HG02885 (cell line): ENCODE measurements around the gene INPP5A.

Experiments
- ATAC-seq: cut with Tn5 transposase; IDR thresholded peaks from one replicate; pipeline ENCODE4 v1.9.1; 2021; ENCODE audit warnings: mild to moderate bottlenecking; ENCODE audit not compliant: unreplicated experiment, poor library complexity

INPP5A gene

DNA sequence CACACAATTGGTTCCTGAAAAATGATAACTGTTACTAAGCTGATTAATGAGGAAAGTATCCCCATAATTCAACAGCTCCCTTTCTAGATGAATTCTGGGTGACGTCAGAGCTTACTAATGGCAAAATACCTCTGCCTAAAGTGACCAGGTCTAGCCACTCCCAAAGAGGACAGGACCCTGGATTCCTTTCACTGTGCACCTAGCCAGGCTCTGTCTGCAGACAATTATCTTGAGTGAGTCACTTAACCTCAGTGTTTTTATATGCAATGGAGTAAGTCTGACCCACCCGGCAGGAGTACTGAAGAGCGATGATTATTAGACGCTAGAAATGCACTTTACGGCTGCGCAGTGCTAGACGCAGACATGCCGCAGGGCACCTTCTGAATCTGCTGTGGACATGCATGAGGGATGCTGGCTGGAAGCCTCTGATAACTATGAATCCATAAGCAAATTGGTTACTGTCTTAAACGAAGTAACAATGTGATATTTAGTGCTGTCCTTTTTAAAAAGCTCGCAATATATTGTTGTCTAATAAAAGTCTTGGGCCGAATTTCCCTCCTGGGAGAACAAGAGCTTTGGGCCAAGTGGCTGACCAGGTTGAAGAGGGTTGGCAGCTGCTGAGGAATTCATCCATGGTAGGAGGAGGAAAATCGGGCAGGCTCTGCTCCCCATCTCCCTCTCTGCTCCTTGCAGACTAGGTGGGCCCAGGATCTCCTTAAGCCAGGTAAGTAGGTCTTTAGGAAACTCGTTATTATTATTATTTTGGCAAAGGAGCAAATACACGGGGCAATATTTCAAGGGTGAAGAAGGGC, 4.6 kb upstream of the INPP5A start:
- no peak for ATAC-seq

DNA sequence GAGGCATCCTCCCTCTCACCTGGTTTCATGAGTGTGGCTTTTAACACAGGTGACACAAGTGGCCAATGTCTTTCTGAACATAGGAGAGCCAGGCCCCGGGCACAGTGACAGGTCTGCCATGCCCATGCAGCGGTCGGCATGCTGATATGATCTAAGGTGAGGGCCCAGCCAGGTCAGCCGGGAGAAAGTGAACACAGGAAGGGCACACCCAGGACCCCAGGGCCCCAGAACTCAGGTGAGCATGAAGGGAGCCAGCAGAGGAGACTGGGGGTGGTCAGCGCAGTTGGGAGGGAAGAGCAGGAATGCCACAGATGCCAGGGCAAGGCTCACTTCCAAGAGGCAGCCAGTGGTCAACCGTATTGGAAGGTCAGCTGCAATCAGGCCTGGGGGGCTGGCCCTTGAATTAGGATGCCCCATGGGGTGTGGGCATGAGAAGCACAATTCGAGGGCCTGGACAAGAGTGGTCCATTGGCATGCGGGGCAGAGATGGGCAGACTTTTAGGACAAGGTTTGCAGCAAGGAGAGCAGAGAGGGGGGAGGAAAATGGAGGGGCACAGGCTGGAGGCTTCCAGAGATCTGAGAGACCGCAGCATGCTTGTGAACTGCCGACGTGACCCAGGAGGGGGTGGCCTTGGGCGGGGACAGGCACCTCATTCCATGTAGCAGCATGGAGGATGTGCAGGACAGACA, 3.9 kb upstream of the INPP5A start:
- no peak for ATAC-seq

DNA sequence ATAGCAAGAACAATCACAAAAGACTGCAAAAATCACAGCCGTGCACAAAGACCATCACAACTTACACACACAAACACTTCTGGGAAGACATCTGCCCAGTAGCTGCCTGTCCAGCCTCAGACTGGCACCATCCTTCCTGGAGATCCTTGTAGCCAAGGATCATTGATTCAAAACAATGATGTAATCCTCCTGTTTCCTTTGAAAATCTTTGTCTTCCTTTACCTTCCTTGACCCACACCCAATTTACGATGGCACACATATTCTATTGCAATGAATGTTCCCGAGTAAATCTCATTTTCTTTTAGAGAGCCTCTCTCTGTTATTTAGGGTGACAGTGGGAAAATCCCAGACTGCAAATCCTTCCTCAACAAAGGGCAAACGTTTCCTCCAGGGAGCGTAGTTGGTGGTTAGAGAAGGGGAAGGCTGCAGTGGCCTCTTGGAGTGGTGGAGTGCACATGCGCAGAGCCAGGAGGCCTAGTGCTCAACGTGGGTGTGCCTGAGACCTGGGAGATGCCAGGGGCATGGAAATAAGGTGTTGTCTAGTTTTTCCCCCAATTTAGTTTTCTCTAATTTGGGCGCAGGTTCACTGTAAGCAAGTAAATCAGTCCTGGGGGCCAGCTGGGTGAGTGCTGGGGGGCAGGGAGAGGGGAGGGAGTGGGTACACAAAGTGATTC, 3.1 kb upstream of the INPP5A start:
- ATAC-seq: no peak

DNA sequence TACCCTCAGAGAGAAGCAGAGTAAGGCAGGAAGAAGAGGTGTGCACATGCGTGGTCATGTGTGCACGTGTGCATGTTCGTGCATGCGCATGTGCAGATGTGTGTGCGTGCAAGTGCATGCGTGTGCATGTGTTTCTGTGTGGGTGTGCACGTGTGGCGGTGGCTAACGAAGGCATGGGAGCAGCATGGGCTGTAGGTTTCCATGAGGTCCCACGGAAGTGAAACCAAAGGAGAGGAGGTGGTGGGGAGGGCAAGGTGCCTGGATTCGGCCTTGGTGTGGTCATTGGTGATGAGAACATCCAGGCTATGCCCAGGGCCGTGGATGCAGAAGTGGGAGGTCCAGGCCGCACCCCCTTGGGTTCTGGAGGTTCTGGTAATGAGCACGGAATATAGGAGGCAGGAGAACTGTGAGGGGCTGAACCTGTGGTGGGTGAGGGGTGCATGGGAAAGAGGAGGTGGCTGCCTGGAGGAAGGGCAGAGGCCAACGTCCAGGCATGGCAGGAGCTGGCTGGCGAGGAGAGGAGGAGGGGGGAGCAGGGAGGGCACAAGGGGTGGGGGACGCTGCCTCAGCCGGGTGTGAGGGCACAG, 2.4 kb upstream of the INPP5A start:
- no peak for ATAC-seq

DNA sequence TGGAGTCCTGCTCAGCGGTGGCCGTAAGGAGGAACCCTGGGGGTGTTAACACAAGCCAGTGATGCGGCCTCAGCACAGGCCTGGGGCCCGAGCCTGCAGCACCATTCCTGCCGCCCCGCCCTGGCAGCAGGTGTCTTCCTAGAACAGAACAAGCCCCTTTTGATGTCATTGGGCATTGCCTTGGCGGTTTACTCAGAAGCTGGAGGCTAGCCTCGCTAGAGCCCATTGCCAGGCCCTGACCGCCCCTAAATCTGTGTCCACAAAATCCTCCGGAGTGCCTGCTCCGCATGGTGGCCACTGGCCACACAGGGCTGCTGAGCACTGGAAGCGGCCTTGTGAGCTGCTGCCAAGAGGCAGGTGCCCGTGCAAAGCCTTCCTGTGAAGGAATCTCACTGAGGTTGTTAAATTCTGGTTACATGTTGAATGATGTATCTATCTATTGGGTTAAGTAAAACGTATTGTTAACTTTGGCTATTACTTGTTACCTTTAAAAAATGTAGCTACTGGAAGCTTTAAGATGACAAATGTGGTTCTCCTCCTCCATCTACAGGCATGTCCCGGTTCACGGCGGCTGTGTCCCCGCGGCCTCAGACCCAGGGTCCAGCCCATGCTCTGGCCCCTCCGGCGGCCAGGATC, 1.2 kb upstream of the INPP5A start:
- ATAC-seq: no peak

DNA sequence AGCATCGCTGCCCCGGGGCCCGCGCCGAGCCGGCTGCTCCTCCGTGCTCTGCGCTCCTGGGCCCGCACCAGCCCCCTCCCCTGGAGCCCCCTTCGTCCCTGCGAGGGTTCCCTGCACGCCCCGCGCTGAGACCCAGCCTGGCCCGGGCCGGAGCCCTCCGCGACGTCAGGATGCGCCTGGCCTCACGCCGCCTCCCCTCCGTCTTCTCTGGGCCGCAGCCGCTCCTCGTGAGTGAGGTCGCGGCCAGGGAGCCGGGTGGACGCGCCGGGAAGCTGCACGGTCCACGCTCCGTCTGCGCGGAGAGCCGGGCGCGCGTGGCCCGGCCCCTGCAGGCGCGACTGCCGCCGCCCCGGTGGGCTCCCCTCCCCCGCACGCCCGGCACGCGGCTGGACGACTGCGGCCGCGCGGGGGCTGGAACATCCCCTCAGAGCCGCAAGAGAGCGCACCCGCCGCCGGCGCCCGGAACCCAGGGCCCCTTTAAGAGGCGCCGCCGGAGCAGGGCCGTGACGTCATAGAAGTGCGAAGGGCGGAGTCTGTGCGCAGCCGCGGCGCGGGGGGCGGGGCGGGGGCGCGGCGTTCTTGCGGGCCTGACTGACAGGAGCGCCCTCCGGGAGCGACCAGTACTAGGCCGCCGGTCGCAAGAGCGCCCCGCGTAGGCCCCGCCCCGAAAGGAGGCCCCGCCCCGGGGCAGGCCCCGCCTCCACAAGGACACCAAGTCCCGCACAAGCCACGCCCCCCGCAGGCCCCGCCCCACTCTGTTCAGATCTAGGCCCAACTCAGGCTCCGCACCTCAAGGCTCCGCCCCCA, 507 bp upstream of the INPP5A start:
- ATAC-seq: peak; percentile 87

DNA sequence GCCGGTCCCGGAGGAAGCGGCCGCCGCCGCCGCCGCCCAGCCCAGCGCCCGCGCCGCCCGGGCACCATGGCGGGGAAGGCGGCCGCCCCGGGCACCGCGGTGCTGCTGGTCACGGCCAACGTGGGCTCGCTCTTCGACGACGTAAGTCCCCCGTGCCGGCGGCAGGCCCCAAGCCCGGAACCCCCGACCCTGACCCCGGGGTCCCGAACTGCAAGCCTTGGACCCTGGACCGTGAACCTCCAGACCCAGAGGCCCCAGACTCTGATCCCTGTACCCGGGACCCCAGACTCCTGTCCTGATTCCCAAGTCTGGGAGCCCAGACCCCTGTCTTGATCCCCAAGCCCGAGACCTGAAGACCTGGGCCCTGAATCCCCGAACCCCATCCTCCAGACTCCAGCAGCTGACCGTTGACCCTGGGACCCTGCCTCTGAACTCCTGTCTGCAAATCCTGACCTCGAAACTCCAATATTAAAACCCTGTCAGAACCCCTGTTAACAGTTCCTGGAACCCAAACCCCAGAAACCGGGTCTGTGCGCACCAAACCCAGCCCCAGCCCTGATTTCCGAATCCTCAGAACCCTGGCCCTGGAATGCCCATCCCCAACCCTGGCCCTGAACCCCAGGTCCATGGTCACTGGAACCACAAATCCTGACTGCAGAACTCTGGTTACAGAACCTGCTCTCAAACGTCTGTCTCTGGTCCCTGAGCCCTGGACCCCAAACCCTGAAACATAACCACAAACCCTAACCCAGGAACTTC, 623 bp downstream of the INPP5A start:
- ATAC-seq: peak; percentile 0

DNA sequence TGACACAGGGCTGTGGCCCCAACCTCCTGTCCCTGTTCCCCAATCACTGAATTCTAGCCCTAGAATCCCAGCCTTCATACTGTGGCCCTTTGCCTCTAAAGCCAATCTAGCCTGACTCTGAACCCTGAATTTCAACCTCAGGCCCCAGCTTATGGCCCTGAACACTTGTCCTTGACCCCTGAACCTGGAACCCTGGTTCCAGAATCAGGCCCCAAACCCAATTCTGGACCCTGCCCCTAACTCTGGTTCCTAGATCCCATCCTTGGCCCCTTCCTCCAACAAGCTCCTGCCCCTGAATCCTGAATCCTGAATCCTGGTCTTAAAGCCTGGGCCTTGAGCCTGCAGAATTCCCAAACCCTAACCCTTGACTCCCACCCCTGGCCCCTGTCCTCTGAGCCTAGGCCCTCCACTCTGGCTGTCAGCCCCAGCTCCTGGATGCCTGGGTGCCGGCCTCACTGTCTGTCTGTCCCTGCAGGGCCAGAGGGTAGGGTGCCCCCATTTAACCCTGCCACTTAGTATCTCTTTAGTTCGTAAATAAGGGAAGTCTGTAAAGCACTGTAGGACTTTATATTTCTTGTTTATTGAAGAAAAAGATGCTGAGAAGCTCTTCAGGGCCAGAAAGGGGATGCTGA, 1.3 kb downstream of the INPP5A start:
- ATAC-seq: no peak

DNA sequence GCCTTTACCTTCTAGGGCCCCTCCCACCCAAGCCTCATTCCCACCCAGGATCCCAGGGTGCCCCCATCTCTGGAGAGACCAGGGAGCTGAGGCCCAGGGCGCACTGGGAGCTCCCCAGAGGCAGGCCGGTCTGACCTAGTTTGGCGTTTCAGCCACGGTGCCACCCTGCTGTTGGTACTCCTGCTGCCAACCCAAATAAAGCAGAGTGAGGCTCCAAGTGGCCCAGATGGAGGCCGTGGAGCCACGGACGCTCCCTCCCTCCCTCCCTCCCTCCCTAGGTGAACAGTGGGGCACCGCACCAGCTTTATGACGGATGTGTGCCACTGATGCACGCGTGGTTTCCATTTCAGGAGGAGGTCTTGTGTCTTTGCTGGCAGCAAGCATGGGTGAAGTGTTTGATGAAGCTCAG, 1.8 kb downstream of the INPP5A start:
- no peak for ATAC-seq

DNA sequence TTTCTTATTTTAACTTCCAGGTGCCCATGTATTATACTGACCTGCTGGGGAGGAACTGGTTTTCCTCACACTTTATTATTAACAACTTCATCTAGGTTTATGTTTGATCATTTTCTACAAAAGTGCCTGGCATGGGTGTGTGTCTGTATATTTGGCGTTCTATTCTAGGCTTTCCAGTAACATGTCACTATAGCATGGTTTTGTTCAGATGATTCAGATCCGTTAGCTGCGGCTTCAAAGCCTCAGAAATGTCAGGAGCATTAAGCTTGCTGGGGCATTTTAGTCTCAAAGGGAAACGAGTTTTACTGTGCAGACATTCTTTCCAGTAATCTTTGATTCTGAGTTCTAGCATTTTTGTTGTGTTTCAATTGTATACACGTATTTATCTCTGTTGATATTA, 2.3 kb downstream of the INPP5A start:
- no peak for ATAC-seq

DNA sequence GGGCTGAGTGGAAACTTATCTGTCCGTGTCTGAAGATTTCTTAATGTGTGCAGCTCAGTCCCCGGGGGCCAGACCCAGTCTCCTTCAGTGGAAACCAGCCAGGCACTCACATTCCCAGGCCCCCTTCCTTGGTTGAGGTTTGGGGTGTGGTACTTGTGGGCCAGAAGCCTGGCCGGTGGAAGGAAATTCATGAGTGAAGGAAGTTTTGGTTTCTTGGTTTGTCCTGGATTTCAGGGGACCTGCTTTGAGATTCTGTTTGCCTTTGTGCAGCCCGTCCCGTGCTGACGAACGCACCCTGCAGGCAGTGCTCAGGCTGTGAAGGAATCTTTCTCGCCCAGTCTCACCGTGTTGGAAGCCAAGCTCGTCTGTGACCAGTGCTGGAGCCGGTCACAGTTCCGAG, 2.9 kb downstream of the INPP5A start:
- no peak for ATAC-seq

DNA sequence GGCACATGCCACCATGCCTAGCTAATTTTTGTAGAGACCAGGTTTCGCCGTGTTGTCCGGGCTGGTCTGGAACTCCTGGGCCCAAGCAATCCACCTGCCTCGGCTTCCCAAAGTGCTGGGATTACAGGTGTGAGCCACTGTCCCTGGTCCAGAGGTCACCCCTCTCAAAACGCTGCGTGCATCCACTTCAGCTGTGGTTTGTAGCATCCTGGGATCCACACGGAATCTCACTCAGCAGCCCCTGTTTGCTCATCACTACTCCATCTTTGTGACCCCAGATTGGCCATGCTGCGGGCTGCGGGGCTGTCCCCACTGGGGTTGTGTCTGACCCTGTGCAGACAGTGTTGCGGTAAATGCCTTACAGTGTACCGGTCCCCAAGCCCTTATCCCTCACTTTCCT, 3.5 kb downstream of the INPP5A start:
- no peak for ATAC-seq

DNA sequence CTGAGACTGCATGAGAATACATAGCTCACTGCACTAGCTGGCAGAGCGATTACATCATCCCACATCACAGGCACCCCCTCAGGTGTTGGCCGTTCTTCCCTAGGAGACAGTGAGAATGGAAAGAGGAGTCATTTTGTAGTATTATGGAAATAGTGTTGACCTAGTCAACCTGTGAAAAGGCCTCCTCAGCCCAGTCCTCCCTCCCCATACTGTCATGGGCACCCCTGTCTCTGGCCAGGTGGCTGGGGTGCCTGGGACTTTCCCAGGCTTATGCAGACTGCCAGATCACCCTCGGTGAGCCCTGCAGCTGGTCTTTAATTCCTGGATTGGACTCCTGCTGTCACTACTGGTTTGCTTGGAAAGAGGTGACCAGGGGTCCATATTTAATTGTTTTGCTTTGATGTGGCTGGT, 4.0 kb downstream of the INPP5A start:
- no peak for ATAC-seq

DNA sequence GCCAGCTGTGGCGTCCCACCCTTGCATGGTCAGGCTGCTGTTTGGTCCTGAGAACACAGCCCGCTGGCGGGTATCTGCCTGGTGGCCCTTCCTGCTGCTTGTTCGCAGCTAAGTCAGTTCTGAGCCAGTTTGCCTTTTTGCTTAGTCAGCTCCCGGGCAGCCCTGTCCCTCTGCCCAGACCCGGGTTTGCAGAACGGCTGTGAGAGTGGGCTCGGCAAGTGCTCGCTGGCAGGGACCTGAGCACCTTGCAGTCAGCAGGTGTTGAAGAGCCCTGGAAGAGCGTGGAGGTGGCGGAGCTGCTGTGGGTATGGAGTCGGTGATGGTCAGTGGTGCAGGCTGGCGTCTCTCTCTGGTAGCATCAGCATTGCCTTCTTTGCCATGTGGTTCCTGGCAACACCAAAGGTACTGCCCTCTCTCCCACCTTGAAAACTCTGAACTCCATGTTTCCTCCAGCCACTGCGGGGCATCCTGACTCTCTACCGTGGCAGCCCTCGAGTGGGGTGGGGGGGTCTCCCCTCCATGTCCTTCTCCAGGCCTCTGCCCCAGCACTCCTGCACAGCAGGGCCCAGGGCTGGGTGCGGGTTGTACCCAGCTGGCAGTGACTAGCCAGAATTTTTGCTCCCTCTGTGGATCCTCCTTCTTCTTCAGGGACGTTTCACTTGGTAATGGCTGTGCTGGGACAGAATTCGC, 4.6 kb downstream of the INPP5A start:
- no peak for ATAC-seq

DNA sequence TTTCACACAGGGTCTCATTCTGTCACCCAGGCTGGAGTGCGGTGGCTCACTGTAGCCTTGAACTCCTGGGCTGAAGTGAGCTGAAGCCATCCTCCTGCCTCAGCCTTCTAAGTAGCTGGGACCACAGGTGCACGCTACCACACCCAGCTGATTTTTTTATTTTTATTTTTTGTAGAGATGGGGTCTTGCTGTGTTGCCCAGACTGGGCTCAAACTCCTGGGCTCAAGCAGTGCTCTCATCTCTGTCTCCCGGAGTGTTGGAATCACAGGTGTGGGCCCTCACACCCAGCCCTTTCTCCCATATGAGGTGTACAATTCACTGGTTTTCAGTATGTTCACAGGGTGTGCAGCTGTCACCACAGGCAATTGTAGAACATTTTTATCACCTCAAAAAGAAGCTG, 5.2 kb downstream of the INPP5A start:
- ATAC-seq: no peak

DNA sequence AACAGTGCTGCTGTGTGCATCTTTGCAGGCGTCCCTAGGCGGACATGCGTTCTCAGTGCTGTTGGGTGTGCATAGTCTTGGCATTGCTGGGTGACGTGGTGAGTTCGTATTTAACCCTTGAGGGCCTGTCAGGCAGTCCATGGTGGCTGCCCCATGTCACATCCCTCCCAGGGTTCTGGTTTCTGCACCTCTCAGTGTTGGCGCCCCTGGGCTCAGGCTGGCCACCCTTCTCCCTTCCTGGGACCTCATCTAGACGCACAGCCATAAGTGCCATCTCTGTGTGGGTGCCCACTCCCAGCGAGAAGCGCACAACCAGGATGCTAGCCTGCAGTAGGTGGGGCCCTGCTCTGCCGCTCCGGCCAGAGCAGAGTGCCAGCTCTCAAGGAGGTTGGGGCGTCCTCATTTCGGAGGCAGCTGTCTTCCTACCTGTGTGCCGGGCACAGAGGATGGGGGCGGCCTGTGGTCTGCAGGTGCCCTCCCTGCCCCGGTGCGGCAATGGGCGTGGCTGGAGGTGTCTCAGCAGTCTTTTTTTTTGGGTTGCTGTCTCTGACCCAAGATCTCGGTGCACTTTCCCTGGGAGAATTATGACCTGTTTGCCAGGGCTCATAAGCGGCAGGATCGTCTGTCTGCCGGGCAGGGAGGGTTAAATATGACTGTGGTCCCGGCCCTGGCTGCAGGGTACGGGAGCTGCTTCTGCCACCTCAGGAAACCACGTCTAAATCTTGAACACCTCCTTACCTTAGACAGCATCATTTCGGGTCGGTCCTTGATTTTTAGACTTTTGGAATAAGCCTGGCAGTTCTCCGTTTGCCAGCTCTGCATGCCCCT, 6.5 kb downstream of the INPP5A start:
- ATAC-seq: no peak
